ENCODE measurements around the gene PRR19. TPM values are rescaled to one million over a fixed set of nuclear protein-coding genes. Genes with fewer than 3 reads are reported as not detected.

The PRR19 gene
- total RNA-seq, 4 donors from 2014 or later, result 0.30 to 0.44 TPM; not detected in 2

DNA sequence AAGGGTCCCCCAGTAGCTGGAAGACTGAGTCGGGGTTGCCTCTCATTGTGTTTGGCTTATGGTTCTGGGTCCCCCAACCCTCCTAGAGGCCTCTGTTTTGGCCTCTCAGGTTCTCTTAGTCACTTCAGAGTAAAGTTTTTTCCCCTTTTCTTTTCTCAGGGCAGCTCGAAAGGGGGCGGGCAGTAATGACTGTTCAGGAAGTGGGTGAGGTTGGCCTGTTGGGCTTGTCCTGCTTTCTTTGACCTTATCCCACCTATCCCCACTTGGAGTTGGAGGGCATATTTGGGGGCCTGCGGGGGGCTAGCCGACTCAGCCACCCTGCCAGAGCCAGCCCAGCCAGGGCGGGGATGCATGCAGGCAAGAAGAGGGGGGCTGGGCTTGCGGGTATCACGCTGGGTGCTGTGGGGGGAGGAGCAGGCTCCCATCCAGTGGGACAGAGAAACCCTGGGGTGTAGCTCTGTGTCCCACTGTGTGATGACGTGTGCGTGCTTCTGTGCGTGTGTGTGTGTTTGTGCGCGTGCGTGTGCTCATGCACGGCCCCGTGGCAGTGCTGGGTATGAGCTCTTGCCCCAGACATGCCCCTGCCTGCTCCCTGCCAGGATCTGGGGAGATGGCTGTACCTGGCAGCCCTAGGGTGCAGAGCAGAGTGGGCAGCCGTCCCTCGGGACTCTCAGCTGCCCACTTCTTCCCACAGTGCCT lies 31.4 kb upstream of the PRR19 start:
- TF ChIP-seq EP300 (IDR thresholded peaks at IDR 0.05), result peak in 1 of 2 donors; percentile 81
- TF ChIP-seq, protein P1, sequence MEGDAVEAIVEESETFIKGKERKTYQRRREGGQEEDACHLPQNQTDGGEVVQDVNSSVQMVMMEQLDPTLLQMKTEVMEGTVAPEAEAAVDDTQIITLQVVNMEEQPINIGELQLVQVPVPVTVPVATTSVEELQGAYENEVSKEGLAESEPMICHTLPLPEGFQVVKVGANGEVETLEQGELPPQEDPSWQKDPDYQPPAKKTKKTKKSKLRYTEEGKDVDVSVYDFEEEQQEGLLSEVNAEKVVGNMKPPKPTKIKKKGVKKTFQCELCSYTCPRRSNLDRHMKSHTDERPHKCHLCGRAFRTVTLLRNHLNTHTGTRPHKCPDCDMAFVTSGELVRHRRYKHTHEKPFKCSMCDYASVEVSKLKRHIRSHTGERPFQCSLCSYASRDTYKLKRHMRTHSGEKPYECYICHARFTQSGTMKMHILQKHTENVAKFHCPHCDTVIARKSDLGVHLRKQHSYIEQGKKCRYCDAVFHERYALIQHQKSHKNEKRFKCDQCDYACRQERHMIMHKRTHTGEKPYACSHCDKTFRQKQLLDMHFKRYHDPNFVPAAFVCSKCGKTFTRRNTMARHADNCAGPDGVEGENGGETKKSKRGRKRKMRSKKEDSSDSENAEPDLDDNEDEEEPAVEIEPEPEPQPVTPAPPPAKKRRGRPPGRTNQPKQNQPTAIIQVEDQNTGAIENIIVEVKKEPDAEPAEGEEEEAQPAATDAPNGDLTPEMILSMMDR (IDR thresholded peaks at IDR 0.05), result peak in 1 of 5 experiments; percentile 10
- peak; percentile 38 for TF ChIP-seq POLR2A (IDR thresholded peaks at IDR 0.05)
- H3K4me1 ChIP-seq, result peaks cover 0 to 59% (median 32%) of the 10 kb centered on the region in 4 donors
- peak in 1 of 2 donors; percentile 44 for DNase-seq (ENCODE audit: low spot score in 2 of 2)
- peak overlapping the region; percentile 87 to 100 (median 98) for H3K27ac ChIP-seq
- H3K27me3 ChIP-seq, result no peaks in the 10 kb centered on the region
- peaks cover 0 to 41% (median 19%) of the 10 kb centered on the region in 3 donors for H3K36me3 ChIP-seq
- 3% methylated on average over 11 to 17 of the region's 18 CpGs for WGBS, 2 donors
- H3K9me3 ChIP-seq, result no peaks in the 10 kb centered on the region
- H3K4me3 ChIP-seq, result peak overlapping the region; percentile 33 to 66 (median 52)

DNA sequence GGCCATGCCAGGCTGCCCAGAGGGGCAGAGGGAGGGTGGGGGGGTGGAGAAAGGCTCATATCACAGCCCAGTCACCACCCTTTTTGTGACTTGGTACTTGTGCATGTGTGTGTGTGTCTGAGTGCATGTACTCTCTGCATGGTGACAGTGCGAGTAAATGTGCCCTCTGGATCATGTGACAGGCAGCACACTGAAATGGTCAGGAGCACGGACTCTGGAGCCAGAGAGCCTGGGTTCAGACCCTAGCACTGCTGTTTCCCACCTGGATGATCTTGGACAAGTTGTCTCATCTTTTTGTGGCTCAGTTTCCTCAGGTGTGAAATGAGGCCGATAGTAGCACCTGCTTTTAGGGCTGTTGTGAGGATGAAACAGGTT lies 30.9 kb upstream of the PRR19 start:
- Histone ChIP-seq H3K36me3 (peaks cover 0 to 45% (median 19%) of the 10 kb centered on the region in 3 donors), H3K27me3 (no peaks in the 10 kb centered on the region), H3K27ac (peak overlapping the region; percentile 87 to 100 (median 98)), H3K4me1 (peaks cover 0 to 64% (median 34%) of the 10 kb centered on the region in 4 donors), H3K4me3 (peak overlapping the region; percentile 33 to 66 (median 52)), H3K9me3 (no peaks in the 10 kb centered on the region)
- TF ChIP-seq, protein P1 (IDR thresholded peaks at IDR 0.05), result no peak
- TF ChIP-seq EP300 (IDR thresholded peaks at IDR 0.05) (no peak), POLR2A (IDR thresholded peaks at IDR 0.05) (no peak)
- 47 to 49% methylated on average over 3 of the region's 3 CpGs for WGBS, 2 donors
- DNase-seq (ENCODE audit: low spot score in 2 of 2), result no peak

DNA sequence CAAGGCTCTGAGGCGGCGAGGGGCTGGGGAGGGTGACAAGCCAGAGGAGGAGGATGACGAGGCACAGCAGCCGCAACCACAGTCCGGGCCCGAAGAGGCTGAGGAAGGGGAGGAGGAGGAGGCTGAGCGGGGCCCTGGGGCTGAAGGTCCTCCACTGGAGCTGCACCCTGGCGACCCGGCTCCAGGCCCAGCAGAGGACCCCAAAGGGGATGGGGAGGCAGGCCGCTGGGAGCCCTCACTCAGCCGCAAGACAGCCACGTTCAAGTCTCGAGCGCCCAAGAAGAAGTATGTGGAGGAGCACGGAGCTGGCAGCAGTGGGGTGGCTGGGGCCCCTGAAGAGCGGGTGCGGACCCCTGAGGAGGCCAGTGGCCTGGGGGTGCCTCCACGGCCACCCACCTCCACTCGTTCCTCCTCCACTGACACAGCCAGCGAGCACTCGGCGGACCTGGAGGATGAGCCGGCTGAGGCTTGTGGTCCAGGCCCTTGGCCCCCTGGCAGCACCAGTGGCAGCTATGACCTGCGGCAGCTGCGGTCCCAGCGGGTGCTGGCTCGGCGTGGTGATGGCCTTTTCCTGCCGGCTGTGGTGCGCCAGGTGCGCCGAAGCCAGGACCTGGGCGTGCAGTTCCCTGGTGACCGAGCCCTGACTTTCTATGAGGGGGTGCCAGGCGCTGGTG lies 29.9 kb upstream of the PRR19 start:
- no peak for DNase-seq (ENCODE audit: low spot score in 2 of 2)
- Histone ChIP-seq H3K9me3 (no peaks in the 10 kb centered on the region), H3K27me3 (no peaks in the 10 kb centered on the region), H3K4me3 (no peak overlapping the region), H3K4me1 (peaks cover 0 to 74% (median 39%) of the 10 kb centered on the region in 4 donors), H3K36me3 (peaks cover 0 to 47% (median 19%) of the 10 kb centered on the region in 3 donors), H3K27ac (peak overlapping the region in 3 of 4 donors; percentile 87 to 100 (median 99))
- TF ChIP-seq, protein P1 (IDR thresholded peaks at IDR 0.05), result no peak
- no peak for TF ChIP-seq POLR2A (IDR thresholded peaks at IDR 0.05)
- 83 to 86% methylated on average over 15 to 16 of the region's 35 CpGs for WGBS, 2 donors

- no peak for DNase-seq (ENCODE audit: low spot score in 2 of 2)
- 86% methylated on average over 7 of the region's 9 CpGs; no CpG with 5 or more reads in 1 of the 2 donors for WGBS, 2 donors
- Histone ChIP-seq H3K4me3 (no peak overlapping the region), H3K36me3 (peaks cover 0 to 47% (median 19%) of the 10 kb centered on the region in 3 donors), H3K27me3 (no peaks in the 10 kb centered on the region), H3K4me1 (peaks cover 0 to 76% (median 42%) of the 10 kb centered on the region in 4 donors), H3K9me3 (no peaks in the 10 kb centered on the region), H3K27ac (peak overlapping the region in 2 of 4 donors; percentile 38 to 100)
- TF ChIP-seq, protein P1 (IDR thresholded peaks at IDR 0.05), result no peak
- no peak for TF ChIP-seq POLR2A (IDR thresholded peaks at IDR 0.05)
- no peak for TF ChIP-seq EP300 (IDR thresholded peaks at IDR 0.05)
Measured at GRCh38 chr19:42272535-42272897, 29.4 kb upstream of the PRR19 start.

- 93 to 95% methylated on average over 18 to 21 of the region's 23 CpGs for WGBS, 2 donors
- peaks cover 0 to 47% (median 19%) of the 10 kb centered on the region in 3 donors for H3K36me3 ChIP-seq
- TF ChIP-seq, protein P1 (IDR thresholded peaks at IDR 0.05), result no peak
- no peak for TF ChIP-seq EP300 (IDR thresholded peaks at IDR 0.05)
- TF ChIP-seq POLR2A (IDR thresholded peaks at IDR 0.05), result no peak
- no peak overlapping the region for H3K4me3 ChIP-seq
- H3K9me3 ChIP-seq, result no peaks in the 10 kb centered on the region
- no peaks in the 10 kb centered on the region for H3K27me3 ChIP-seq
- DNase-seq (ENCODE audit: low spot score in 2 of 2), result no peak
- H3K4me1 ChIP-seq, result peaks cover 0 to 76% (median 44%) of the 10 kb centered on the region in 4 donors
- H3K27ac ChIP-seq, result peak overlapping the region in 2 of 4 donors; percentile 29 to 100
Measured at GRCh38 chr19:42272989-42273406, 28.9 kb upstream of the PRR19 start.

Data from tibial nerve (tissue), 4 donors.